ENCODE data around the gene STPG4. TPM values are rescaled to one million over a fixed set of nuclear protein-coding genes. Genes with fewer than 3 reads are reported as not detected.
A peak's percentile ranks its signal among the peaks of the same experiment; 100 is the strongest.

STPG4 gene
- total RNA-seq (under 1 TPM in 2 of 10 donors, not detected in 8; 0.44 to 0.45 TPM), polyA plus RNA-seq (under 1 TPM in 1 of 2 donors, not detected in 1; 0.06 TPM)
- long read RNA-seq, donor 1, result 0 reads
- long read RNA-seq, donor 2, partial matches to known transcripts, result 0 of 1 reads
- long read RNA-seq, donor 2, other reads (novel, unspliced or antisense), result 1 of 1 reads
- long read RNA-seq, donor 3, partial matches to known transcripts, result 0 of 1 reads
- long read RNA-seq, donor 3, other reads (novel, unspliced or antisense), result 1 of 1 reads

GRCh38 chr2:47155091-47155876 lies at the start of gene STPG4:
STPG4 (minus strand) TSS chr2:47155308; CDS start chr2:47155251, 57 bp downstream.
- Histone ChIP-seq H3K4me1 (peaks cover 0 to 6% (median 0%) of the 10 kb centered on the region in 9 donors), H3K9me3 (no peaks in the 10 kb centered on the region), H3K36me3 (peaks cover 0 to 84% (median 34%) of the 10 kb centered on the region in 9 donors), H3K27me3 (no peaks in the 10 kb centered on the region), H3K27ac (no peak within 1 kb of the TSS), H3K4me3 (no peak within 1 kb of the TSS)
- peak in 1 of 8 donors; percentile 59 for ATAC-seq
- intact Hi-C loops (cut with DNase I), result no loop called here
- TF ChIP-seq CTCF (IDR thresholded peaks at IDR 0.05), result no peak
- WGBS, 2 donors, result 86 to 87% methylated on average over 30 of the region's 30 CpGs
- DNase-seq, result no peak

- no peak for TF ChIP-seq CTCF (IDR thresholded peaks at IDR 0.05)
- Histone ChIP-seq H3K9me3 (no peaks in the 10 kb centered on the region), H3K4me3 (no peak overlapping the region), H3K4me1 (peaks cover 0 to 14% (median 5%) of the 10 kb centered on the region in 9 donors), H3K27me3 (no peaks in the 10 kb centered on the region), H3K36me3 (no peaks in the 10 kb centered on the region), H3K27ac (no peak overlapping the region)
- DNase-seq (no peak), ATAC-seq (no peak)
- 69% methylated on average over 3 of the region's 3 CpGs for WGBS, 2 donors
- intact Hi-C loops (cut with DNase I), result no loop called here
Observed at GRCh38 chr2:47204691-47205090, 49.6 kb upstream of the STPG4 start.

GRCh38 chr2:47203995-47204394 lies 48.9 kb upstream of the STPG4 start:
- H3K4me1 ChIP-seq, result peaks cover 0 to 14% (median 5%) of the 10 kb centered on the region in 9 donors
- no peaks in the 10 kb centered on the region for H3K9me3 ChIP-seq
- no peak overlapping the region for H3K4me3 ChIP-seq
- no peak for ATAC-seq
- no peaks in the 10 kb centered on the region for H3K36me3 ChIP-seq
- intact Hi-C loops (cut with DNase I), result no loop called here
- no peak overlapping the region for H3K27ac ChIP-seq
- WGBS, 2 donors, result 92 to 95% methylated on average over 4 of the region's 4 CpGs
- DNase-seq, result no peak
- no peak for TF ChIP-seq CTCF (IDR thresholded peaks at IDR 0.05)
- H3K27me3 ChIP-seq, result no peaks in the 10 kb centered on the region

DNA sequence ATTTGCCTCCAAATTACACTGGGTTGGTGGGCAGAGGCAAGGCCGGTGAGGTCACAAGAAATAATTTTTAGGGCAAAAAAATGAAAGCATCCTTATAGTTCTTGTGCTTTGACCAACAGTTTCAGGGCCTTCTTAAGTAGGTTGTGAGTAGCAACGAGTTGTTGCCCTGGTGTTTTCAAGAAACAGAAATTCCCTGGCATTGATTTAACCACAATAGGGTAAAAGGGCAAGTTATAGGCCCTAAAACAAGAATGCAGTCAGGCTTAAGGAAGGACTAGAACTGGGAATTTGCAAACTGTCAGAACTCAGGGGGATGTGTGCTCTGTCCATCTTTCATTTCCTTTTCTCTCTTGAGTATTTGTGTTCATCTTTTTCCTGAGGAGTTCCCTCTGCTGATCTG lies 46.1 kb upstream of the STPG4 start:
- DNase-seq (no peak), ATAC-seq (no peak)
- Histone ChIP-seq H3K27ac (no peak overlapping the region), H3K4me3 (no peak overlapping the region), H3K4me1 (peaks cover 0 to 14% (median 5%) of the 10 kb centered on the region in 9 donors), H3K9me3 (no peaks in the 10 kb centered on the region), H3K27me3 (no peaks in the 10 kb centered on the region), H3K36me3 (no peaks in the 10 kb centered on the region)
- 88 to 92% methylated on average over 2 of the region's 2 CpGs for WGBS, 2 donors
- TF ChIP-seq CTCF (IDR thresholded peaks at IDR 0.05), result no peak
- intact Hi-C loops (cut with DNase I), result no loop called here

Data from heart right ventricle (tissue), 16 donors.